SK-N-SH (cell line): Measurements from ENCODE around the gene PARP12. TPM values are rescaled to one million over a fixed set of nuclear protein-coding genes. Genes with fewer than 3 reads are reported as not detected.

Experiments
- CTCF ChIA-PET: fragments of 300-600, 350-600 bp; formaldehyde crosslinking; extraction: SDS; loops from one replicate; lab custom pipeline; 2021; lab: Yijun Ruan, JAX
- POLR2A ChIA-PET: fragments of 350-600 bp; sonication (Branson Sonifier 250); formaldehyde crosslinking; extraction: SDS; loops from one replicate; lab custom pipeline; 2020; ENCODE audit warnings: antibody characterized with exemption, inconsistent platforms; lab: Yijun Ruan, JAX
- DNase-seq: peaks from one replicate; pipeline ENCODE4 v3.0.0; 2012
- H2AFZ ChIP-seq: fragments of 200-600 bp; sonication (generic); 2 replicates; pipeline ENCODE4 v1.8.1; 2016; ENCODE audit warnings: antibody characterized with exemption, mild to moderate bottlenecking, low read depth
- H3F3A ChIP-seq: fragments of 200-600 bp; sonication (generic); replicated peaks from 2 replicates; pipeline ENCODE3; 2016; ENCODE audit warnings: antibody characterized with exemption, mild to moderate bottlenecking; ENCODE audit not compliant: insufficient read depth
- H3K27ac ChIP-seq, 2 experiments: fragments of 200-500 bp in 1 of 2; fragments of 200-600 bp in 1 of 2; sonication (Bioruptor generic) in 1 of 2; sonication (generic), shearing (Covaris generic) in 1 of 2; 2 replicates each; pipeline versions ENCODE4 v1.5.1 to v1.6.1; 2014 to 2016; ENCODE audit warnings: low read depth in 2 of 2, inconsistent platforms in 1 of 2, low read length in 1 of 2, mild to moderate bottlenecking in 1 of 2, mixed read lengths in 1 of 2
- H3K27me3 ChIP-seq: fragments of 200-600 bp; sonication (generic), shearing (Covaris generic); 2 replicates; pipeline ENCODE4 v1.6.1; 2016; ENCODE audit warnings: mixed run types; ENCODE audit not compliant: insufficient read depth
- H3K36me3 ChIP-seq, 2 experiments: fragments of 200-500 bp in 1 of 2; fragments of 200-600 bp in 1 of 2; sonication (Bioruptor generic) in 1 of 2; sonication (generic) in 1 of 2; replicated peaks in 1 of 2; 2 replicates each; pipeline versions ENCODE3 to v1.5.1; 2014 to 2016; ENCODE audit warnings: low read length in 1 of 2, mild to moderate bottlenecking in 1 of 2; ENCODE audit not compliant: insufficient read depth in 2 of 2, control insufficient read depth in 1 of 2
- H3K4me1 ChIP-seq, 2 experiments: fragments of 200-500 bp in 1 of 2; fragments of 200-600 bp in 1 of 2; sonication (Bioruptor generic) in 1 of 2; sonication (generic), shearing (Covaris generic) in 1 of 2; 2 replicates each; pipeline versions ENCODE4 v1.5.1 to v1.6.1; 2014 to 2016; ENCODE audit warnings: low read depth in 1 of 2, low read length in 1 of 2, mixed run types in 1 of 2; ENCODE audit not compliant: insufficient read depth in 2 of 2, control insufficient read depth in 1 of 2
- H3K4me2 ChIP-seq: fragments of 200-600 bp; sonication (generic), shearing (Covaris generic); 2 replicates; pipeline ENCODE4 v1.6.1; 2017; ENCODE audit warnings: mixed run types
- H3K4me3 ChIP-seq, 2 experiments: fragments of 200-500 bp in 1 of 2; fragments of 200-600 bp in 1 of 2; sonication (Bioruptor generic) in 1 of 2; sonication (generic), shearing (Covaris generic) in 1 of 2; 2 replicates each; pipeline versions ENCODE4 v1.5.1 to v1.8.1; 2014 to 2016; ENCODE audit warnings: low read depth in 2 of 2, inconsistent platforms in 1 of 2, low read length in 1 of 2, mild to moderate bottlenecking in 1 of 2, mixed read lengths in 1 of 2, moderate library complexity in 1 of 2
- H3K79me2 ChIP-seq: fragments of 200-600 bp; sonication (generic); 2 replicates; pipeline ENCODE4 v1.8.1; 2017; ENCODE audit warnings: mild to moderate bottlenecking; ENCODE audit not compliant: insufficient read depth
- H3K9ac ChIP-seq: fragments of 200-600 bp; sonication (generic); 2 replicates; pipeline ENCODE4 v1.6.1; 2017; ENCODE audit warnings: mixed run types
- H3K9me2 ChIP-seq: fragments of 200-600 bp; sonication (generic); 2 replicates; pipeline ENCODE4 v1.6.1; 2017; ENCODE audit warnings: mixed run types
- H3K9me3 ChIP-seq: fragments of 200-600 bp; sonication (generic); 2 replicates; pipeline ENCODE4 v1.6.1; 2017; ENCODE audit warnings: mixed run types, mild to moderate bottlenecking, moderate library complexity
- H4K20me1 ChIP-seq: fragments of 200-600 bp; sonication (generic); 2 replicates; pipeline ENCODE4 v1.6.1; 2017; ENCODE audit warnings: mild to moderate bottlenecking, mixed run types; ENCODE audit not compliant: insufficient read depth
- EZH2phosphoT487 ChIP-seq: fragments of 200-600 bp; sonication (generic); IDR thresholded peaks from 2 replicates; pipeline ENCODE4 v1.6.1; 2017; ENCODE audit warnings: low read depth, mixed run types, mild to moderate bottlenecking, antibody characterized with exemption, moderate library complexity, borderline replicate concordance
- FOSL2 ChIP-seq: IDR thresholded peaks from 2 replicates; pipeline ENCODE4 v1.4.0; 2012; ENCODE audit warnings: low read depth, mild to moderate bottlenecking, moderate library complexity, borderline replicate concordance
- FOXJ3 ChIP-seq: sonication (generic); formaldehyde crosslinking; IDR thresholded peaks from 2 replicates; pipeline ENCODE4 v1.5.1; 2020; ENCODE audit warnings: mild to moderate bottlenecking, missing genetic modification reagents
- MEF2A ChIP-seq: IDR thresholded peaks from 2 replicates; pipeline ENCODE4 v1.4.0; 2012; ENCODE audit warnings: low read depth, borderline replicate concordance
- USF2 ChIP-seq: fragments of 150-350 bp; IDR thresholded peaks from 2 replicates; pipeline ENCODE4 v1.6.1; 2017; ENCODE audit warnings: antibody characterized with exemption, low read length, low read depth, borderline replicate concordance
- YY1 ChIP-seq: IDR thresholded peaks from 2 replicates; pipeline ENCODE4 v1.4.0; 2012; ENCODE audit warnings: low read depth, mild to moderate bottlenecking
- WGBS: methylation state at CpG from one replicate; pipeline ENCODE4 v1.1.6; 2017; ENCODE audit warnings: low lambda C conversion rate; 5-methylcytosine and 5-hydroxymethylcytosine counted together
- polyA plus RNA-seq, 3 experiments: library from polyadenylated mRNA; depleted of rRNA; stranded (reverse); fragments of >200 nt; gene quantifications; 2 replicates each; pipeline ENCODE4 v1.2.3, GENCODE V29; 2012
- TF ChIP-seq, protein P1 (sequence below): IDR thresholded peaks from 2 replicates; pipeline ENCODE4 v1.4.0; 2012; ENCODE audit warnings: low read depth

PARP12 gene
- polyA plus RNA-seq, 1 of the 3 experiments (the other 2 are of a cell fraction) = 17.7 TPM

DNA sequence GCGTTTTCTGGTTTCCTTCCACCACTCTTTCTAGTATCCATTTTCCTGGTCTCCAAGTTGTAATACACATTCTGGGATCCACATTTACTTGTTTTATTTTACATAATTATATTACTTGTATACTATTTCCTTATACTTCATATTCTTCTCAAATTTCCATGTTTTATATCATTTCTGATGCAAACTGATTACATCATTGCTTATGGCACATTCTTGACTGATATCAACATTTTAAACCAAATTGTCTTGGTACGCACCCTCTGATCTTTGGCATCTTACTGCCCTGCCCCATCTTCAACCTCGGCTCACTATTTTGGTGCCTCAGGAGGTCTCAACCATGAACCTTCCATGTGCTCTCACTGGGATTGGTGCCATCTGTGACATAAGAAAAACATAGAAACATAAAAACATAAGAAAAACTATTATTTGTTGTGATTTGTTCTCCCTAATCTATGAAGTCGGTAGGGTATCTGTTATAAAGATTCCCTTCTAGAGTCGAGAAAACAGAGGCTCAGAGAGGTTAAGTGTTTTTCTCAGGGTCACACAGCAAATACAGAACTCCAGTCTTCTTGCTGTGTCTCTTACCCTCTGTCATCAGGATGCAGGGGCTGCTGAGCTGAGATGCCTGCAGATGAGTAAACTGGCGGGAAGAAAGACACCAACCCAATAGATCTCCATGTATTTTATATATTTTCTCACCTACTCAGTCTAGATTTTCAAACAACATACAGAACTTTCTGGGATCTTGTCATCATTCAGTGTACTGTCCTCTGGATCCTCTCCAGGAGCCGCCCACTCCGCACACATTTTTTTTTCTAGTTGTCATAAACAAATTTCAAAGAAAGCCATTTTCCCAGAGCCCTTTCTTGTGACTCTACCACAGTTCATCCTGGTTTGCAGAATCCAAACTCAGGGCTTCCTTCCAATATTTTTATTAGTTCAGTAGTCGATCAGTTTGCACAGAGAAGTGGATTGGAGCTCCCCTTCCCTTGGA is 79.5 kb downstream of the PARP12 start:
- Histone ChIP-seq H4K20me1 (no peaks in the 10 kb centered on the region), H3K36me3 (no peaks in the 10 kb centered on the region), H3K27ac (no peak overlapping the region), H3K9me2 (no peaks in the 10 kb centered on the region), H3F3A (peaks cover 4% of the 10 kb centered on the region), H3K9me3 (no peaks in the 10 kb centered on the region), H3K4me2 (no peak overlapping the region), H2AFZ (no peak overlapping the region), H3K9ac (no peak overlapping the region), H3K4me3 (no peak overlapping the region), H3K27me3 (no peaks in the 10 kb centered on the region; the same call in 1 of the 2 replicates), H3K4me1 (peaks cover 0 to 3% of the 10 kb centered on the region in 2 experiments; a peak in 1 of 4 replicates), H3K79me2 (no peaks in the 10 kb centered on the region)
- DNase-seq = no peak
- no peak for TF ChIP-seq EZH2phosphoT487
- WGBS = 69% methylated on average over 9 of the region's 9 CpGs
- ChIA-PET POLR2A (no interaction called here), CTCF (interaction anchor here (1.2 kb wide), 1 partner anchor 19 kb away, joined by 4 read pairs; no protein-coding TSS in a partner anchor)

DNA sequence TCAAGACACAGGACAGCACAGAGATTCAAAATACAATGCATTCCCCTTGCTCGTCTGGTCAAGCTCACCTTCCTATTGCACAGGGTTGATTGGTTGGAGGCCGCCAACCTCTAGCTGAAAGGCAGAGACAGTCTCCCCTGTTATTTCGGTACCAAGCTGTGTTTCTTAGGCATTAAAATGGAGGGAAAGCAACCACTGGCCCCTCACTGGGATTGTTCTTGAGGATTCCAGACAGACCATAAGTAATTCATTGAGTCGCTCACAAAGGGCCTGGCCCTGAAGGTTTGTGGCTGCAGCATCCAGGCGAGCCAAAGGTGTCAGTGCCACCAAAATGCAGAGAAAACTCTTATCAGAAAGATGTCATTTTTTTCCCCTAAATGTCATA is 81.2 kb downstream of the PARP12 start:
- POLR2A ChIA-PET = no interaction called here
- Histone ChIP-seq H3K9me2 (no peaks in the 10 kb centered on the region), H3F3A (peaks cover 4% of the 10 kb centered on the region), H3K9me3 (no peaks in the 10 kb centered on the region), H3K4me3 (no peak overlapping the region), H3K4me1 (peaks cover 0 to 3% of the 10 kb centered on the region in 2 experiments; a peak in 1 of 4 replicates), H2AFZ (no peak overlapping the region), H3K4me2 (no peak overlapping the region), H3K27ac (no peak overlapping the region), H3K27me3 (no peaks in the 10 kb centered on the region; the same call in 1 of the 2 replicates), H3K36me3 (no peaks in the 10 kb centered on the region), H4K20me1 (no peaks in the 10 kb centered on the region), H3K9ac (no peak overlapping the region), H3K79me2 (no peaks in the 10 kb centered on the region)
- 94% methylated on average over 5 of the region's 5 CpGs for WGBS
- CTCF ChIA-PET = interaction anchor here (1.2 kb wide), 1 partner anchor 21 kb away, joined by 4 read pairs; no protein-coding TSS in a partner anchor
- no peak for DNase-seq
- TF ChIP-seq YY1 (no peak), FOXJ3 (no peak), FOSL2 (no peak), USF2 (no peak), MEF2A (no peak)
- TF ChIP-seq, protein P1, sequence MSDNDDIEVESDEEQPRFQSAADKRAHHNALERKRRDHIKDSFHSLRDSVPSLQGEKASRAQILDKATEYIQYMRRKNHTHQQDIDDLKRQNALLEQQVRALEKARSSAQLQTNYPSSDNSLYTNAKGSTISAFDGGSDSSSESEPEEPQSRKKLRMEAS = no peak
